HL-60 (cell line): ENCODE results near the gene RGR.
A peak's percentile ranks its signal among the peaks of the same experiment; 100 is the strongest.

ENCODE experiments used
- DNase-seq, 2 experiments: peaks; one replicate each; pipeline ENCODE4 v3.0.0-alpha.2; 2010 to 2020; ENCODE audit warnings: low read depth in 1 of 2, low spot score in 1 of 2
- H3K27ac ChIP-seq: fragments of 250-450 bp; sonication (Bioruptor Pico); replicated peaks from 2 replicates; pipeline ENCODE4 v1.5.1; 2020; ENCODE audit warnings: mild to moderate bottlenecking, moderate library complexity
- H3K27me3 ChIP-seq: fragments of 250-450 bp; sonication (Bioruptor Pico); 2 replicates; pipeline ENCODE4 v1.5.1; 2021; ENCODE audit warnings: mild to moderate bottlenecking, moderate library complexity; ENCODE audit not compliant: insufficient read depth, poor library complexity, severe bottlenecking
- H3K4me3 ChIP-seq: replicated peaks from 2 replicates; pipeline ENCODE4 v1.5.1; 2011; ENCODE audit warnings: mild to moderate bottlenecking, control low read depth, low read length; ENCODE audit not compliant: insufficient read depth
- GABPA ChIP-seq: IDR thresholded peaks from 2 replicates; pipeline ENCODE4 v1.6.1; 2012; ENCODE audit warnings: low read depth
- POLR2AphosphoS5 ChIP-seq: IDR thresholded peaks from 2 replicates; pipeline ENCODE4 v1.6.1; 2012; ENCODE audit warnings: low read depth
- REST ChIP-seq: IDR thresholded peaks from 2 replicates; pipeline ENCODE4 v1.6.1; 2012; ENCODE audit warnings: low read depth; ENCODE audit not compliant: insufficient replicate concordance
- SPI1 ChIP-seq: IDR thresholded peaks from 2 replicates; pipeline ENCODE4 v1.6.1; 2012; ENCODE audit warnings: low read depth, mild to moderate bottlenecking, borderline replicate concordance
- TF ChIP-seq, protein P1 (sequence below): IDR thresholded peaks from one replicate; pipeline ENCODE4 v1.5.1; 2011; ENCODE audit warnings: low read length, control low read depth, inconsistent platforms; ENCODE audit not compliant: insufficient read depth

RGR gene

DNA sequence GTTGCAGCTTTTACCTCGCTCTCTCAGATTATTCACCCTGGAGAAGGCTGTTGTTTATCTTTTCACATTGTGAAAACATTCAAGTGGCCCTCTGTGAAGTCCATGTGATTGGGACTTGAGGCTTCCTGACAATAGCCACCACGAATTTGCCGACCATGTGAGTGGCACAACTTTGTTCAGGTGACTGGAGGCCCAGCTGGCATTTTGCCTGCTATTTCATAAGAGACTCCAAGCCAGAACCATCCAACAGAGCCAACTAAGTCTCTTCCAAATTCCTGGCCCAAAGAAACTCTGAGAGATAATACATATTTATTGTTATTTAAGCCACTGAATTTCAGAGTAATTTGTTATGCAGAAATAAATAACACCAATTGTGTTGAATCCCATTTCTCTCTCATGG, 45.4 kb downstream of the RGR start:
- Histone ChIP-seq H3K27me3 (peaks cover 4% of the 10 kb centered on the region), H3K4me3 (no peak overlapping the region), H3K27ac (no peak overlapping the region)
- no peak for TF ChIP-seq REST
- TF ChIP-seq, protein P1, sequence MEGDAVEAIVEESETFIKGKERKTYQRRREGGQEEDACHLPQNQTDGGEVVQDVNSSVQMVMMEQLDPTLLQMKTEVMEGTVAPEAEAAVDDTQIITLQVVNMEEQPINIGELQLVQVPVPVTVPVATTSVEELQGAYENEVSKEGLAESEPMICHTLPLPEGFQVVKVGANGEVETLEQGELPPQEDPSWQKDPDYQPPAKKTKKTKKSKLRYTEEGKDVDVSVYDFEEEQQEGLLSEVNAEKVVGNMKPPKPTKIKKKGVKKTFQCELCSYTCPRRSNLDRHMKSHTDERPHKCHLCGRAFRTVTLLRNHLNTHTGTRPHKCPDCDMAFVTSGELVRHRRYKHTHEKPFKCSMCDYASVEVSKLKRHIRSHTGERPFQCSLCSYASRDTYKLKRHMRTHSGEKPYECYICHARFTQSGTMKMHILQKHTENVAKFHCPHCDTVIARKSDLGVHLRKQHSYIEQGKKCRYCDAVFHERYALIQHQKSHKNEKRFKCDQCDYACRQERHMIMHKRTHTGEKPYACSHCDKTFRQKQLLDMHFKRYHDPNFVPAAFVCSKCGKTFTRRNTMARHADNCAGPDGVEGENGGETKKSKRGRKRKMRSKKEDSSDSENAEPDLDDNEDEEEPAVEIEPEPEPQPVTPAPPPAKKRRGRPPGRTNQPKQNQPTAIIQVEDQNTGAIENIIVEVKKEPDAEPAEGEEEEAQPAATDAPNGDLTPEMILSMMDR: no peak
- DNase-seq: no peak

- no peak overlapping the region for H3K4me3 ChIP-seq
- H3K27me3 ChIP-seq: peaks cover 4% of the 10 kb centered on the region
- no peak for DNase-seq
- TF ChIP-seq REST (peak; percentile 98), POLR2AphosphoS5 (no peak), GABPA (no peak), SPI1 (no peak)
- TF ChIP-seq, protein P1: no peak
- no peak overlapping the region for H3K27ac ChIP-seq
These were observed 46.5 kb downstream of the RGR start for GRCh38 chr10:84291384-84291783.

DNA sequence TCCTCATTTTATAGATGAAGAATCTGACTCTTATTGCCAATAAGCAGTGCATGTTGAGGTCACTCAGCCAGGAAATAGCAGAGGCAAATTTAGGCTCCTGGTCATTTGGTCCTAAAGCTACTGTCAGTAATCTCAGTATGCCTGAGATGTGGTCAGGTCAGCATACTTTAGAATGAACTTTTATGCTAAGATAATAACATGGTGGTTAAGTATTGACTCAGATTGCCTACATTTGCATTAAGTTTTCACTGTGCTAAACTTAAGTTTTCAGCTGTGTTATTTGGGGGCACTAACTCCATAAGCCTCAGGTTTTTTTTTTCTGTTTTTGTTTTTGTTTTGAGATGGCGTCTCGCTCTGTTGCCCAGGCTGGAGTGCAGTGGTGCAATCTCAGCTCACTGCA, 47.6 kb downstream of the RGR start:
- no peak for TF ChIP-seq SPI1
- no peak for TF ChIP-seq REST
- TF ChIP-seq POLR2AphosphoS5: no peak
- no peak for TF ChIP-seq GABPA
- TF ChIP-seq, protein P1: no peak
- H3K4me3 ChIP-seq: no peak overlapping the region
- H3K27ac ChIP-seq: no peak overlapping the region
- peaks cover 4% of the 10 kb centered on the region for H3K27me3 ChIP-seq
- no peak for DNase-seq
